ENCODE results near the gene ZNF396. TPM values are rescaled to one million over a fixed set of nuclear protein-coding genes. Genes with fewer than 3 reads are reported as not detected.

The ZNF396 gene
- total and polyA plus RNA-seq, 9 of the 15 experiments (the other 6 are each of a cell fraction or from before 2014, with no cell fraction given) = 0.73 to 2.3 (median 1.9) TPM

GRCh38 chr18:35343936-35344735, 33.0 kb downstream of the ZNF396 start, which contains the start of gene ZNF24 (continued):
- TF ChIP-seq CREB5 (CRISPR knock-in tag; IDR thresholded peaks at IDR 0.05) (no peak), ZKSCAN8 (CRISPR knock-in tag; IDR thresholded peaks at IDR 0.05) (no peak), U2AF1 (optimal IDR thresholded peaks at IDR 0.05; ENCODE audit: low read depth, low read length) (no peak), HDAC3 (IDR thresholded peaks at IDR 0.05; ENCODE audit: borderline replicate concordance, partially characterized antibody) (no peak), ZNF407 (IDR thresholded peaks at IDR 0.05; ENCODE audit: low read depth) (no peak), MTA1 (IDR thresholded peaks at IDR 0.05; ENCODE audit: borderline replicate concordance) (no peak), ZNF696 (CRISPR knock-in tag; conservative IDR thresholded peaks at IDR 0.05) (no peak), SRSF7 (optimal IDR thresholded peaks at IDR 0.05; ENCODE audit: low read depth, low read length) (no peak), KDM5B (IDR thresholded peaks at IDR 0.05; ENCODE audit: insufficient replicate concordance, low read depth, low read length) (peak; percentile 74), ZNF253 (CRISPR knock-in tag; conservative IDR thresholded peaks at IDR 0.05) (no peak), TRIM28 (IDR thresholded peaks at IDR 0.05) (peak; percentile 16; the same call in 1 of the 2 replicates), ZNF133 (CRISPR knock-in tag; IDR thresholded peaks at IDR 0.05) (no peak), ARNT (IDR thresholded peaks at IDR 0.05) (peak in 1 of 2 experiments; percentile 45; a peak in 1 of 4 replicates), ARID3B (CRISPR knock-in tag; IDR thresholded peaks at IDR 0.05; ENCODE audit: borderline replicate concordance) (no peak), ZNF780A (CRISPR knock-in tag; IDR thresholded peaks at IDR 0.05) (no peak), BCOR (IDR thresholded peaks at IDR 0.05) (no peak; the same call in 1 of the 2 replicates), ZFP1 (CRISPR knock-in tag; IDR thresholded peaks at IDR 0.05) (no peak), BACH1 (tag; IDR thresholded peaks at IDR 0.05) (peak; percentile 38; the same call in 1 of the 2 replicates)

Measured in K562 (cell line).